ENCODE results near the gene SEPTIN7. TPM values are rescaled to one million over a fixed set of nuclear protein-coding genes. Genes with fewer than 3 reads are reported as not detected.

The SEPTIN7 gene
- total and polyA plus RNA-seq, 9 of the 15 experiments (the other 6 are each of a cell fraction or from before 2014, with no cell fraction given): 95.0 to 268 (median 163) TPM

- no peak for TF ChIP-seq BRF1 (IDR thresholded peaks at IDR 0.05; ENCODE audit: borderline replicate concordance, extremely low read depth, insufficient read length)
- no peak for TF ChIP-seq RUNX1 (IDR thresholded peaks at IDR 0.05; ENCODE audit: low read depth)
- TF ChIP-seq TSC22D4 (tag; IDR thresholded peaks at IDR 0.05): no peak
- TF ChIP-seq MLLT1 (IDR thresholded peaks at IDR 0.05): no peak
- no peak for TF ChIP-seq BRF2 (IDR thresholded peaks at IDR 0.05; ENCODE audit: borderline replicate concordance, insufficient read depth, insufficient read length)
- TF ChIP-seq GABPB1 (CRISPR knock-in tag; IDR thresholded peaks at IDR 0.05): peak; percentile 62; the same call in 1 of the 2 replicates
- peak; percentile 100 for TF ChIP-seq HNRNPK (IDR thresholded peaks at IDR 0.05; ENCODE audit: low read depth, low read length, poor library complexity, severe bottlenecking)
- TF ChIP-seq HDAC1 (IDR thresholded peaks at IDR 0.05): 0 out of 4 replicates have a peak, but pooled peaks of 1 of the 2 experiments have one; percentile 13
- TF ChIP-seq PCBP2 (IDR thresholded peaks at IDR 0.05; ENCODE audit: low read depth, low read length, poor library complexity, severe bottlenecking): no peak
- no peak for TF ChIP-seq DMBX1 (CRISPR knock-in tag; IDR thresholded peaks at IDR 0.05; ENCODE audit: borderline replicate concordance)
- no peak for TF ChIP-seq ZNF165 (CRISPR knock-in tag; IDR thresholded peaks at IDR 0.05; ENCODE audit: borderline replicate concordance)
- no peak for TF ChIP-seq ATF1 (CRISPR knock-in tag; IDR thresholded peaks at IDR 0.05)
- TF ChIP-seq ATF1 (tag; IDR thresholded peaks at IDR 0.05): peak; percentile 92
- peak; percentile 24; the same call in 1 of the 2 replicates for TF ChIP-seq ARID4B (CRISPR knock-in tag; IDR thresholded peaks at IDR 0.05)
- no peak for TF ChIP-seq ZNF217 (CRISPR knock-in tag; IDR thresholded peaks at IDR 0.05)
- TF ChIP-seq SRF (CRISPR knock-in tag; IDR thresholded peaks at IDR 0.05): 0 out of 4 replicates have a peak, but pooled peaks of 1 of the 2 experiments have one; percentile 18
- peak; percentile 90 for TF ChIP-seq MTA1 (IDR thresholded peaks at IDR 0.05; ENCODE audit: borderline replicate concordance)
- peak; percentile 90 for TF ChIP-seq ZNF41 (CRISPR knock-in tag; conservative IDR thresholded peaks at IDR 0.05)
- TF ChIP-seq CSDE1 (IDR thresholded peaks at IDR 0.05): peak in 1 of 2 experiments; percentile 90; a peak in 2 of 4 replicates
These were observed at the start of gene SEPTIN7 (continued) for GRCh38 chr7:35800718-35801391.

Measured in K562 (cell line).